Epidermal melanocyte (primary cell): Measurements from ENCODE around the gene SPIRE1.
"Not testable (repeated sequence)": the region's sequence is repeated elsewhere in the genome, so short reads cannot be mapped to it uniquely, and the experiment has no call there.

ENCODE experiments used
- DNase-seq: peaks from one replicate; pipeline ENCODE4 v3.0.0; 2011; ENCODE audit warnings: low spot score; ENCODE audit not compliant: insufficient read length

SPIRE1 gene

GRCh38 chr18:12599966-12600365, 57.9 kb downstream of the SPIRE1 start:
- DNase-seq: no peak

- DNase-seq: no peak
Observed at GRCh38 chr18:12599543-12599942, 58.4 kb downstream of the SPIRE1 start.

- DNase-seq: no peak
Observed at GRCh38 chr18:12598181-12598930, 59.6 kb downstream of the SPIRE1 start.

- DNase-seq: peak; percentile 20
Observed at GRCh38 chr18:12597760-12598159, 60.1 kb downstream of the SPIRE1 start.

GRCh38 chr18:12595571-12596255, 62.2 kb downstream of the SPIRE1 start:
- DNase-seq: no peak

GRCh38 chr18:12593866-12594265, 64.0 kb downstream of the SPIRE1 start:
- no peak for DNase-seq

- DNase-seq: no peak
Observed at GRCh38 chr18:12592597-12593127, 65.2 kb downstream of the SPIRE1 start.

GRCh38 chr18:12589448-12589847, 68.5 kb downstream of the SPIRE1 start:
- no peak for DNase-seq

GRCh38 chr18:12586956-12587355, 71.0 kb downstream of the SPIRE1 start:
- no peak for DNase-seq

GRCh38 chr18:12585218-12585617, 72.7 kb downstream of the SPIRE1 start:
- no peak for DNase-seq

- DNase-seq: no peak
Observed at GRCh38 chr18:12580630-12581342, 77.1 kb downstream of the SPIRE1 start.

GRCh38 chr18:12579775-12580174, 78.1 kb downstream of the SPIRE1 start:
- no peak for DNase-seq

GRCh38 chr18:12577848-12578247, 80.1 kb downstream of the SPIRE1 start:
- DNase-seq: no peak

- no peak for DNase-seq
Observed at GRCh38 chr18:12574494-12575185, 83.3 kb downstream of the SPIRE1 start.

- no peak for DNase-seq
Observed at GRCh38 chr18:12571630-12572029, 86.3 kb downstream of the SPIRE1 start.

GRCh38 chr18:12569791-12570190, 88.1 kb downstream of the SPIRE1 start:
- no peak for DNase-seq

GRCh38 chr18:12567849-12568248, 90.1 kb downstream of the SPIRE1 start:
- no peak for DNase-seq

- DNase-seq: no peak
Observed at GRCh38 chr18:12564861-12565260, 93.0 kb downstream of the SPIRE1 start.

GRCh38 chr18:12564378-12564777, 93.5 kb downstream of the SPIRE1 start:
- DNase-seq: no peak

- not testable (repeated sequence) for DNase-seq
Observed at GRCh38 chr18:12560600-12560999, 97.3 kb downstream of the SPIRE1 start.

GRCh38 chr18:12559319-12559718, 98.6 kb downstream of the SPIRE1 start:
- DNase-seq: no peak
